Type B pancreatic cell (in vitro differentiated cells): Measurements from ENCODE around the gene CXCL6. TPM values are rescaled to one million over a fixed set of nuclear protein-coding genes. Genes with fewer than 3 reads are reported as not detected.

ENCODE experiments used
- DNase-seq: peaks from one replicate; pipeline ENCODE4 v3.0.0; 2021; ENCODE audit warnings: mixed read lengths; ENCODE audit not compliant: unreplicated experiment; ENCODE audit errors: extremely low spot score
- H3K27ac Mint-ChIP-seq: 2 replicates; pipeline ENCODE4 v1.8.0; 2021; ENCODE audit warnings: mild to moderate bottlenecking, mixed read lengths
- H3K27me3 Mint-ChIP-seq: 2 replicates; pipeline ENCODE4 v1.8.0; 2021; ENCODE audit warnings: mixed read lengths
- H3K36me3 Mint-ChIP-seq: 2 replicates; pipeline ENCODE4 v1.8.0; 2021; ENCODE audit warnings: mixed read lengths
- H3K4me1 Mint-ChIP-seq: one replicate; pipeline ENCODE4 v1.8.0; 2021; ENCODE audit warnings: mixed read lengths; ENCODE audit not compliant: unreplicated experiment
- H3K4me3 Mint-ChIP-seq: 2 replicates; pipeline ENCODE4 v1.8.0; 2021; ENCODE audit warnings: mild to moderate bottlenecking, mixed read lengths
- H3K9me3 Mint-ChIP-seq: 2 replicates; pipeline ENCODE4 v1.8.0; 2021; ENCODE audit warnings: mixed read lengths
- CTCF ChIP-seq: fragments of 200-600 bp; sonication (generic); conservative IDR thresholded peaks from 2 replicates; pipeline ENCODE4 v1.5.0; 2021; ENCODE audit warnings: antibody characterized with exemption, mild to moderate bottlenecking
- total RNA-seq: library from RNA; stranded (reverse); gene quantifications from 2 replicates; pipeline ENCODE4 v1.2.1, GENCODE V29; 2021; ENCODE audit warnings: low replicate concordance

The CXCL6 gene
- total RNA-seq, 1 donor from 2014 or later, result 1.9 TPM

DNA sequence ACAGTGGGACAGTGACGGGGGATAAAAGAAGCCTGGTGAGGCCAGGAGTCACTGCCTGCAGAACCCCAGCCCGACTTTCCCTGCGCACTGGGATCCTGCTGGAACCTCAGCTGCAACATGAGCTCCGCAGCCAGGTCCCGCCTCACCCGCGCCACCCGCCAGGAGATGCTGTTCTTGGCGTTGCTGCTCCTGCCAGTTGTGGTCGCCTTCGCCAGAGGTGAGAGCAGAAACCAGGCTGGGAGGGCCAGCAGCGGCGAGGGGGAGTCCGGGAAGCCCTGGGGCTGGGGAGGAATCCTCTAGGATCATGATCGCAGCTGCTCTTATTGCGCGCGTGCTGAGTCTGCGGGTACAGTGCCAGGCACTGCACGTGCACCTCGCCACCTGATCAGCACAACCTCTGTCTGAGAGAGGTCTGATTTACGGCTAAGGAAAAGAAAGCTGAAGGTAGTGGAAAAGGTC, 16.8 kb downstream of the CXCL6 start, which contains the start of gene PF4V1:
PF4V1 (plus strand) TSS at position 51 of the 459 bp plus-strand sequence; CDS start at position 118, 67 bp downstream.
- no peaks in the 10 kb centered on the region for H3K9me3 Mint-ChIP-seq
- H3K4me3 Mint-ChIP-seq, result no peak within 1 kb of the TSS
- peaks cover 28% of the 10 kb centered on the region for H3K27me3 Mint-ChIP-seq

DNA sequence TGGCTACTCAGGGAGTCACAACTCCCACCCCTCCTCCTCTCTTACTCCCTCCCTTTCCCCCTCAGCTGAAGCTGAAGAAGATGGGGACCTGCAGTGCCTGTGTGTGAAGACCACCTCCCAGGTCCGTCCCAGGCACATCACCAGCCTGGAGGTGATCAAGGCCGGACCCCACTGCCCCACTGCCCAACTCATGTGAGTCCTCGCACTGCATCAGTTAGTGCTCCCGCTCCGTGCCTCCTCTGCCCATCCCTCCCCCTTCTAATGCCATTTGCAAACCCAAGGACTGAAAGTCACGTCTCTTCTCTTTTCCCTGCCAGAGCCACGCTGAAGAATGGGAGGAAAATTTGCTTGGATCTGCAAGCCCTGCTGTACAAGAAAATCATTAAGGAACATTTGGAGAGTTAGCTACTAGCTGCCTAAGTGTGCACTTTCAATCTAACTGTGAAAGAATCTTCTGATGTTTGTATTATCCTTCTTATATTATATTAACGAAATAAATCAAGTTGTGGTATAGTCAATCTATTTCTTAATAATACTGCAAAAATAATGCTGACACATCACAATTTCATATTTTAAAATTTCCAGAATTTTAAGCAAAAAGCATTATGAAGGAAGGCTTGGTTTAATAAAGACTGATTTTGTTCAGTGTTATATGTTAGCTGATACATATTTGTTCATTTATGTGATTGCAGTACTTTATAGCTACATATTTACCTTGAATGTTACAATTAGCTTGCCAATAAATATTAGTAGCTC, 17.4 kb downstream of the CXCL6 start:
- no peak for TF ChIP-seq CTCF
- Mint-ChIP-seq H3K4me1 (no peaks in the 10 kb centered on the region), H3K27ac (no peak overlapping the region), H3K27me3 (peaks cover 28% of the 10 kb centered on the region), H3K36me3 (peaks cover 4% of the 10 kb centered on the region), H3K9me3 (no peaks in the 10 kb centered on the region), H3K4me3 (no peak overlapping the region)
- no peak for DNase-seq

More for the DNA sequence above, 16.8 kb downstream of the CXCL6 start, which contains the start of gene PF4V1:
- Mint-ChIP-seq H3K27ac (no peak within 1 kb of the TSS), H3K36me3 (peaks cover 4% of the 10 kb centered on the region), H3K4me1 (no peaks in the 10 kb centered on the region)
- DNase-seq, result no peak
- no peak for TF ChIP-seq CTCF

DNA sequence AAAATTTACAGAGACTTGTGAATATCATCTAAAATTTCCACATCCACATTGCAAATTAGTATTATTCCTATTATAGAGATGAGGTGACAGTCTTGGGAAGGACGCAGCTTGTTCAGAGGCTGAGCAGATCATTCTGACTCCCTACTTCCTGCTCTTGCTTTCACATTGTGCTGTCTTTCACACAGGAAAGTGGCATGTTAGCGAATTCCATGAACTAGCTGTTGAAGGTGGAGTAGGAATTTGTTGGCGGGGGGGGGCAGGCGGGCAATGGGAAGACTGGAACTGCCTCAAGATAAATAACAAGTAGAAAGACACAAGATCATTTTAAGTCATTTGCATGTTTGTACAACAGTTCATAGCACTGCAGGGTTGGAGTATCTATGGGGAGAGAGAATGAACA, 18.9 kb downstream of the CXCL6 start:
- no peak for DNase-seq
- H3K27me3 Mint-ChIP-seq, result peaks cover 28% of the 10 kb centered on the region
- no peak overlapping the region for H3K4me3 Mint-ChIP-seq
- TF ChIP-seq CTCF, result no peak
- no peaks in the 10 kb centered on the region for H3K4me1 Mint-ChIP-seq
- H3K36me3 Mint-ChIP-seq, result peaks cover 4% of the 10 kb centered on the region
- no peak overlapping the region for H3K27ac Mint-ChIP-seq
- H3K9me3 Mint-ChIP-seq, result no peaks in the 10 kb centered on the region

DNA sequence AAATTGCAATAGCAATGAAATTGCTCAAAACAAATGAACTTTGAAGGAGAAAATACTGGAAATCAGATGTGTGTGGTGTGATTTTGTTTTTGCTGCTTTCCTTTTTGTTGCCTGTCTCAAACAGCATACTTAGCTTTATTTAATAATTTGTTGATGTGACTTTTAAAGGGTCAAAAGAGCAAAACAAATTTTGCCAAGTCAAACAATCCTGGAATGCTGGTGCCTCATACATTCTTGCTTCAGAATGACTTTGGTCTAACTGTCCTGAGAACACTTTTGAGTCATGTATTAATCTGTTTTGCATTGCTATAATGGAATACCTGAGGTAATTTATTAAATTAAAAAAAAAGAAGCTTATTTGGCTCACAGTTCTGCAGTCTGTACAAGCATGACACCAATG, 20.0 kb downstream of the CXCL6 start:
- TF ChIP-seq CTCF, result no peak
- H3K9me3 Mint-ChIP-seq, result no peaks in the 10 kb centered on the region
- no peaks in the 10 kb centered on the region for H3K4me1 Mint-ChIP-seq
- H3K27ac Mint-ChIP-seq, result no peak overlapping the region
- DNase-seq, result no peak
- H3K4me3 Mint-ChIP-seq, result no peak overlapping the region
- H3K36me3 Mint-ChIP-seq, result peaks cover 4% of the 10 kb centered on the region
- H3K27me3 Mint-ChIP-seq, result peaks cover 32% of the 10 kb centered on the region

GRCh38 chr4:73859614-73860088, 23.2 kb downstream of the CXCL6 start:
- Mint-ChIP-seq H3K4me1 (no peaks in the 10 kb centered on the region), H3K27me3 (peaks cover 27% of the 10 kb centered on the region)

More at GRCh38 chr4:73859614-73860088, 23.2 kb downstream of the CXCL6 start:
- no peak for TF ChIP-seq CTCF
- H3K27ac Mint-ChIP-seq, result no peak overlapping the region
- H3K9me3 Mint-ChIP-seq, result no peaks in the 10 kb centered on the region
- H3K4me3 Mint-ChIP-seq, result no peak overlapping the region
- DNase-seq, result no peak
- H3K36me3 Mint-ChIP-seq, result peaks cover 3% of the 10 kb centered on the region
